Measurements from ENCODE around the gene BTNL9. TPM values are rescaled to one million over a fixed set of nuclear protein-coding genes. Genes with fewer than 3 reads are reported as not detected.

The BTNL9 gene
- total RNA-seq, 1 donor from 2014 or later: 37.9 TPM

DNA sequence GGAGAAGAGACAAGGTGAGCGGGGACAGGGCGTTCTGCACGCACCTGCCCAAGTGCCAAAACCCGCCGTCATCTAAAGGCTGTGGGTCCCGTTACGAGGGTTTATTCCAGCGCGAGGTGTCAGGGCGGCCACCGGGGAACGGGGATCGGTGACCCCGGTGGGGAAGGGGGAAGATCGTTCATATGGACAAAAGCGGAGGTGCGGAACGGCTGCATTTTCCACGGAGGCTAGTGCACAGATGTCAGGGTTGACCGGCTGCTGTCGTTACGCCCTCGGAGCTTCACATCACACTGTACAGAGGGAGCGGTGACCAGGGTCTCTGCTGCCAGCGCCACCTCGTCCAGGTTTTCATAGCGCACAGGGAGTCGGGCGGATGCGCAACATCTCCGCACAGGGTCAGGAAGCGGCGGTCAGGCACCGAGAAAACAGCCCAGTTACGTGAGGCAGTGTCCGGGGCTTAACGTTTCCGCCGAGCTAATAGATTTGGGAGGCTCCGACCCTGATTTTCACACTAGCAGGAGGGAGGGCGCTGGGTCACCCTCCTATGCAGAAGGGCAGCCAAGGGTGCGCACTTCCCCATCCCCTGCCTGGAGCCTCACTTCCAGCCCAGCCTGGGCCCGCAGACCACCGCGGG lies 13.5 kb downstream of the BTNL9 start:
- Mint-ChIP-seq H3K9me3 (ENCODE audit: unreplicated experiment) (peaks cover 16% of the 10 kb centered on the region), H3K36me3 (ENCODE audit: unreplicated experiment) (no peaks in the 10 kb centered on the region), H3K27ac (ENCODE audit: unreplicated experiment) (peak overlapping the region; percentile 46), H3K27me3 (ENCODE audit: unreplicated experiment) (peaks cover 7% of the 10 kb centered on the region), H3K4me3 (ENCODE audit: unreplicated experiment) (peak overlapping the region; percentile 93), H3K4me1 (ENCODE audit: low read depth, unreplicated experiment) (peaks cover 28% of the 10 kb centered on the region)
- TF ChIP-seq, protein P1, sequence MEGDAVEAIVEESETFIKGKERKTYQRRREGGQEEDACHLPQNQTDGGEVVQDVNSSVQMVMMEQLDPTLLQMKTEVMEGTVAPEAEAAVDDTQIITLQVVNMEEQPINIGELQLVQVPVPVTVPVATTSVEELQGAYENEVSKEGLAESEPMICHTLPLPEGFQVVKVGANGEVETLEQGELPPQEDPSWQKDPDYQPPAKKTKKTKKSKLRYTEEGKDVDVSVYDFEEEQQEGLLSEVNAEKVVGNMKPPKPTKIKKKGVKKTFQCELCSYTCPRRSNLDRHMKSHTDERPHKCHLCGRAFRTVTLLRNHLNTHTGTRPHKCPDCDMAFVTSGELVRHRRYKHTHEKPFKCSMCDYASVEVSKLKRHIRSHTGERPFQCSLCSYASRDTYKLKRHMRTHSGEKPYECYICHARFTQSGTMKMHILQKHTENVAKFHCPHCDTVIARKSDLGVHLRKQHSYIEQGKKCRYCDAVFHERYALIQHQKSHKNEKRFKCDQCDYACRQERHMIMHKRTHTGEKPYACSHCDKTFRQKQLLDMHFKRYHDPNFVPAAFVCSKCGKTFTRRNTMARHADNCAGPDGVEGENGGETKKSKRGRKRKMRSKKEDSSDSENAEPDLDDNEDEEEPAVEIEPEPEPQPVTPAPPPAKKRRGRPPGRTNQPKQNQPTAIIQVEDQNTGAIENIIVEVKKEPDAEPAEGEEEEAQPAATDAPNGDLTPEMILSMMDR (IDR thresholded peaks at IDR 0.05; ENCODE audit: partially characterized antibody, unreplicated experiment): no peak
- DNase-seq: peak; percentile 65

DNA sequence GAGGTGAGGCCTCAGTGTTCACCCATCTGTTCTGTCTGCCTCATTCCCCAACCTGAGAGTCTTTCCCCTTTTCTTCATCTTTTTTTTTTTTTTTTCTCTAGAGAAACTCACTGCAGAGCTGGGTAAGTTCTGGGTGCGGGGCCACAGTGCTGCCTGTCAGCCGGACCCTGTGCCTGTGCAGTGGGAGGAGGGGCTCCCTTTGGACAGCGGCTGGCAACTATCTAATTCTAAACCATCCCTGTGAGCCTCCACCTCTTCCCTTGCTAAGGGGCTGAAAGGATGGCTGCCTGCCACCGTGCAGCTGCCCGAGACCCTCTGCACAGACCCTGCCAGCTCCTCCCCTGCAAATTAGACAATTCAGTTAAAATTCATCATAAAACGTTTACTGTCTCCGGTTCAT lies 14.1 kb downstream of the BTNL9 start:
- peaks cover 31% of the 10 kb centered on the region for H3K4me1 Mint-ChIP-seq (ENCODE audit: low read depth, unreplicated experiment)
- H3K27me3 Mint-ChIP-seq (ENCODE audit: unreplicated experiment): peaks cover 11% of the 10 kb centered on the region
- no peaks in the 10 kb centered on the region for H3K36me3 Mint-ChIP-seq (ENCODE audit: unreplicated experiment)
- H3K27ac Mint-ChIP-seq (ENCODE audit: unreplicated experiment): peak overlapping the region; percentile 50
- peak overlapping the region; percentile 93 for H3K4me3 Mint-ChIP-seq (ENCODE audit: unreplicated experiment)
- H3K9me3 Mint-ChIP-seq (ENCODE audit: unreplicated experiment): peaks cover 19% of the 10 kb centered on the region
- DNase-seq: no peak
- TF ChIP-seq, protein P1 (IDR thresholded peaks at IDR 0.05; ENCODE audit: partially characterized antibody, unreplicated experiment): no peak

DNA sequence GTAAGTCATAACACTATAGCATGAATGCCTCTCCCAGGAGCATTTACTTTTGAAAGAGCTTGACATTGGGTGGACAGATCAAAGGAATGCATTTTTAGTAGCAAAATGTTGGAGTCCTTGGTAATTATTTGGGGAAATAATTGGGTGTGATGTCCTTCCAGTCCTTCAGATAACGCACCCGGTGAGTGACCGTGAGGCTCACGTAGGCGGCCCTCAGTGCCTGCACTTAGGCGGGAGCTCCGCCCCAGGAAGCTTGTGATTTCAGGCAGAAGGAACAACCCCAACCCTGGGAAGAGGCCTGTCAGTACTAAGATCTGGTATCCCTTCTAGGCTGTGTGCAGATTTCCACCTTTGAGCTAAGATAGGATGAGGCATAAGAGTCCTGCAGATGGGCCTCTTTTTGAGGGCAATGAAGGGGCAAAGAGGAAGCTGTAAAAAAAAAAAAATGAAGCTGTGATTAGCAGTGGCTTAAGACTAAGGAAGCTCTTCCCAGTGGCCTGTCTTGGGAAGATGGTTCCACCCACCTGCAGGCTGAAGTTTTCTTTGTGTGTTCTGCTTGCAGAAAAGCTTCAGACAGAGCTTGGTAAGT lies 14.9 kb downstream of the BTNL9 start:
- DNase-seq: no peak
- Mint-ChIP-seq H3K9me3 (ENCODE audit: unreplicated experiment) (peaks cover 16% of the 10 kb centered on the region), H3K27me3 (ENCODE audit: unreplicated experiment) (peaks cover 12% of the 10 kb centered on the region), H3K27ac (ENCODE audit: unreplicated experiment) (no peak overlapping the region), H3K36me3 (ENCODE audit: unreplicated experiment) (no peaks in the 10 kb centered on the region), H3K4me1 (ENCODE audit: low read depth, unreplicated experiment) (peaks cover 31% of the 10 kb centered on the region), H3K4me3 (ENCODE audit: unreplicated experiment) (peak overlapping the region; percentile 93)
- TF ChIP-seq, protein P1 (IDR thresholded peaks at IDR 0.05; ENCODE audit: partially characterized antibody, unreplicated experiment): no peak

DNA sequence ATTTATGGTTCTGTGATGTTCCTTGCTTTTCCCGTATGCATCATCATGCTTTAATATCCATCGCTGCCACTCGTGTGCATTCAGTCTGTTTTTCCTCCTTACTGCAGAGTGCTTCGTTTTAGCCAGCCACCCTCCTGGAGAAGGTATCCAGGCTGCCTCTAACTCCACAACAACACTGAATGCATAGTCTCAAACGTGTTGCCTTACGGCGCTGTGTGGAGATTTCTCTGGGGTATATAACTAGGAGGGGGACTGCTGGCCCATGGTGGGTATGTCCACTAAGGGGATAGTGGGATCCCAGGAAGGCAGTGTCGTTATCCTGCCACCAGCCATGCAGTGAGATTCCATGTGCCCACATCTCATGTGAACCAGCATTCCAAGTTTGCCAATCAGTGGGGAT lies 16.4 kb downstream of the BTNL9 start:
- Mint-ChIP-seq H3K36me3 (ENCODE audit: unreplicated experiment) (no peaks in the 10 kb centered on the region), H3K27ac (ENCODE audit: unreplicated experiment) (no peak overlapping the region), H3K27me3 (ENCODE audit: unreplicated experiment) (peaks cover 16% of the 10 kb centered on the region), H3K4me3 (ENCODE audit: unreplicated experiment) (no peak overlapping the region), H3K4me1 (ENCODE audit: low read depth, unreplicated experiment) (peaks cover 22% of the 10 kb centered on the region), H3K9me3 (ENCODE audit: unreplicated experiment) (peaks cover 18% of the 10 kb centered on the region)
- TF ChIP-seq, protein P1 (IDR thresholded peaks at IDR 0.05; ENCODE audit: partially characterized antibody, unreplicated experiment): no peak
- DNase-seq: no peak

DNA sequence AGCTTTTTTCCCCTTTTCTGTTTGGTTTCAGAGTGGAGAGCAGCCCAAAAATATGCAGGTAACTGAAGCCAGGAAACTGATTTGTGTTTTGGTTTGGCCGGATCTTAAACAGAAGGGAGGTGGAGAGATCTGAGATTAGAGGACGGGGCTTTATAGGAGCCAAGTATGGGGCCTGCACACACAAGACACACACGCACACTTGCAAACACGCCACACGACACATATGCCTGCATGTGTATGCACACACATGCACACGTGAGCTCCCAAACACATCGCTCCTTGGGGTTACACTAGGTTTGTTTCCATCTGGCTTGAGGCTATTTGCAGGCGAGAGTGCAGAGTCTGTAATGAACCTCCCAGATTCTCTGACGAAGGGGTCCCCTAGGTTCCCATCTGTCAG lies 18.3 kb downstream of the BTNL9 start:
- H3K9me3 Mint-ChIP-seq (ENCODE audit: unreplicated experiment): peaks cover 15% of the 10 kb centered on the region
- H3K36me3 Mint-ChIP-seq (ENCODE audit: unreplicated experiment): peaks cover 5% of the 10 kb centered on the region
- TF ChIP-seq, protein P1 (IDR thresholded peaks at IDR 0.05; ENCODE audit: partially characterized antibody, unreplicated experiment): no peak
- peaks cover 16% of the 10 kb centered on the region for H3K27me3 Mint-ChIP-seq (ENCODE audit: unreplicated experiment)
- peak overlapping the region; percentile 65 for H3K4me3 Mint-ChIP-seq (ENCODE audit: unreplicated experiment)
- H3K27ac Mint-ChIP-seq (ENCODE audit: unreplicated experiment): no peak overlapping the region
- H3K4me1 Mint-ChIP-seq (ENCODE audit: low read depth, unreplicated experiment): peaks cover 17% of the 10 kb centered on the region
- DNase-seq: no peak
